ENCODE results near the gene TCF19.

The TCF19 gene

GRCh38 chr6:31128093-31128676 lies 30.2 kb upstream of the TCF19 start:
- H3K4me3 ChIP-seq (ENCODE audit: low read depth, low read length) = no peak overlapping the region
- in situ Hi-C loops (cut with HindIII; ENCODE audit: low sequenced_read_pairs) = no loop called here
- peak; percentile 92 for TF ChIP-seq CTCF (IDR thresholded peaks at IDR 0.05; ENCODE audit: low read depth, low read length)
- DNase-seq (ENCODE audit: low read depth, low spot score) = peak; percentile 35

GRCh38 chr6:31129130-31129529 lies 29.3 kb upstream of the TCF19 start:
- DNase-seq (ENCODE audit: low read depth, low spot score) = no peak
- TF ChIP-seq CTCF (IDR thresholded peaks at IDR 0.05; ENCODE audit: low read depth, low read length) = no peak
- H3K4me3 ChIP-seq (ENCODE audit: low read depth, low read length) = no peak overlapping the region
- in situ Hi-C loops (cut with HindIII; ENCODE audit: low sequenced_read_pairs) = no loop called here

- no peak for DNase-seq (ENCODE audit: low read depth, low spot score)
- in situ Hi-C loops (cut with HindIII; ENCODE audit: low sequenced_read_pairs) = no loop called here
- H3K4me3 ChIP-seq (ENCODE audit: low read depth, low read length) = no peak overlapping the region
- TF ChIP-seq CTCF (IDR thresholded peaks at IDR 0.05; ENCODE audit: low read depth, low read length) = no peak
Observed at GRCh38 chr6:31130751-31131150, 27.6 kb upstream of the TCF19 start.

GRCh38 chr6:31131595-31131994 lies 26.8 kb upstream of the TCF19 start:
- DNase-seq (ENCODE audit: low read depth, low spot score) = no peak
- no peak overlapping the region for H3K4me3 ChIP-seq (ENCODE audit: low read depth, low read length)
- no peak for TF ChIP-seq CTCF (IDR thresholded peaks at IDR 0.05; ENCODE audit: low read depth, low read length)
- in situ Hi-C loops (cut with HindIII; ENCODE audit: low sequenced_read_pairs) = no loop called here

GRCh38 chr6:31132806-31133205 lies 25.6 kb upstream of the TCF19 start:
- in situ Hi-C loops (cut with HindIII; ENCODE audit: low sequenced_read_pairs) = no loop called here
- DNase-seq (ENCODE audit: low read depth, low spot score) = no peak
- no peak overlapping the region for H3K4me3 ChIP-seq (ENCODE audit: low read depth, low read length)
- no peak for TF ChIP-seq CTCF (IDR thresholded peaks at IDR 0.05; ENCODE audit: low read depth, low read length)

GRCh38 chr6:31135710-31136109 lies 22.7 kb upstream of the TCF19 start:
- TF ChIP-seq CTCF (IDR thresholded peaks at IDR 0.05; ENCODE audit: low read depth, low read length) = no peak
- no peak for DNase-seq (ENCODE audit: low read depth, low spot score)
- in situ Hi-C loops (cut with HindIII; ENCODE audit: low sequenced_read_pairs) = no loop called here
- H3K4me3 ChIP-seq (ENCODE audit: low read depth, low read length) = no peak overlapping the region

- no peak for TF ChIP-seq CTCF (IDR thresholded peaks at IDR 0.05; ENCODE audit: low read depth, low read length)
- no peak for DNase-seq (ENCODE audit: low read depth, low spot score)
- no peak within 1 kb of the TSS for H3K4me3 ChIP-seq (ENCODE audit: low read depth, low read length)
- in situ Hi-C loops (cut with HindIII; ENCODE audit: low sequenced_read_pairs) = no loop called here
Observed at GRCh38 chr6:31138982-31139381, 19.4 kb upstream of the TCF19 start, which contains the start of gene PSORS1C2. TSS of gene PSORS1C2 (minus strand) at chr6:31139066. CDS start at chr6:31139026, 40 bp downstream.

Measured in astrocyte of the spinal cord (primary cell).